H9 (cell line): ENCODE results near the gene LRRC42. TPM values are rescaled to one million over a fixed set of nuclear protein-coding genes. Genes with fewer than 3 reads are reported as not detected.

Experiments used
- DNase-seq: peaks from one replicate; pipeline ENCODE4 v3.0.0-alpha.2; 2017
- H2AFZ ChIP-seq: one replicate; pipeline ENCODE4 v1.6.1; 2013; ENCODE audit warnings: mild to moderate bottlenecking, low read length, control low read depth, moderate library complexity
- H2AK5ac ChIP-seq: 2 replicates; pipeline ENCODE4 v1.6.1; 2013; ENCODE audit warnings: low read length, control low read depth, mixed read lengths; ENCODE audit not compliant: insufficient read length
- H2BK120ac ChIP-seq: one replicate; pipeline ENCODE4 v1.6.1; 2013; ENCODE audit warnings: low read depth, mild to moderate bottlenecking, low read length, control low read depth, inconsistent platforms; ENCODE audit not compliant: poor library complexity, severe bottlenecking
- H2BK12ac ChIP-seq: 2 replicates; pipeline ENCODE4 v1.6.1; 2013; ENCODE audit warnings: low read length, control low read depth, mixed read lengths, low read depth; ENCODE audit not compliant: insufficient read length
- H2BK15ac ChIP-seq: 2 replicates; pipeline ENCODE4 v1.6.1; 2013; ENCODE audit warnings: low read depth, low read length, control low read depth
- H2BK20ac ChIP-seq: one replicate; pipeline ENCODE4 v1.6.1; 2013; ENCODE audit warnings: low read depth, mild to moderate bottlenecking, low read length, control low read depth, inconsistent platforms; ENCODE audit not compliant: poor library complexity, severe bottlenecking
- H2BK5ac ChIP-seq: 2 replicates; pipeline ENCODE4 v1.6.1; 2013; ENCODE audit warnings: low read length, control low read depth, mixed read lengths; ENCODE audit not compliant: insufficient read length
- H3K14ac ChIP-seq: 2 replicates; pipeline ENCODE4 v1.6.1; 2013; ENCODE audit warnings: low read length, control low read depth; ENCODE audit not compliant: insufficient read depth
- H3K18ac ChIP-seq: 2 replicates; pipeline ENCODE4 v1.6.1; 2013; ENCODE audit warnings: low read depth, mild to moderate bottlenecking, mixed read lengths, low read length, control low read depth; ENCODE audit not compliant: insufficient read length
- H3K23ac ChIP-seq: 2 replicates; pipeline ENCODE4 v1.6.1; 2013; ENCODE audit warnings: low read length, control low read depth, mixed read lengths, low read depth; ENCODE audit not compliant: insufficient read length
- H3K23me2 ChIP-seq: 2 replicates; pipeline ENCODE4 v1.6.1; 2013; ENCODE audit warnings: low read depth, mild to moderate bottlenecking, mixed read lengths, low read length, control low read depth; ENCODE audit not compliant: insufficient read length, poor library complexity, severe bottlenecking
- H3K27ac ChIP-seq: 2 replicates; pipeline ENCODE4 v1.5.1; 2013; ENCODE audit warnings: low read length, control low read depth, mixed read lengths, low read depth; ENCODE audit not compliant: insufficient read length
- H3K27me3 ChIP-seq: 2 replicates; pipeline ENCODE4 v1.6.1; 2013; ENCODE audit warnings: low read length, control low read depth, inconsistent platforms; ENCODE audit not compliant: insufficient read depth
- H3K4ac ChIP-seq: 2 replicates; pipeline ENCODE4 v1.6.1; 2013; ENCODE audit warnings: low read depth, mild to moderate bottlenecking, control low read depth, inconsistent platforms, low read length, moderate library complexity
- H3K4me1 ChIP-seq: 2 replicates; pipeline ENCODE4 v1.6.1; 2013; ENCODE audit warnings: low read length, control low read depth, inconsistent platforms; ENCODE audit not compliant: insufficient read depth
- H3K4me2 ChIP-seq: 2 replicates; pipeline ENCODE4 v1.6.1; 2013; ENCODE audit warnings: low read length, control low read depth, mixed read lengths; ENCODE audit not compliant: insufficient read length, insufficient read depth
- H3K56ac ChIP-seq: 2 replicates; pipeline ENCODE4 v1.6.1; 2013; ENCODE audit warnings: low read depth, mild to moderate bottlenecking, mixed read lengths, low read length, control low read depth; ENCODE audit not compliant: insufficient read length
- H3K79me1 ChIP-seq: 2 replicates; pipeline ENCODE4 v1.6.1; 2013; ENCODE audit warnings: low read depth, mild to moderate bottlenecking, moderate library complexity, low read length, control low read depth, inconsistent platforms; ENCODE audit not compliant: insufficient read depth, poor library complexity, severe bottlenecking
- H3K79me2 ChIP-seq: 2 replicates; pipeline ENCODE4 v1.6.1; 2013; ENCODE audit warnings: low read length, control low read depth, inconsistent platforms; ENCODE audit not compliant: insufficient read depth
- H3K9ac ChIP-seq: 2 replicates; pipeline ENCODE4 v1.6.1; 2013; ENCODE audit warnings: low read length, control low read depth, mixed read lengths; ENCODE audit not compliant: insufficient read length; ENCODE audit errors: extremely low read depth
- H3K9me3 ChIP-seq: one replicate; pipeline ENCODE4 v1.6.1; 2013; ENCODE audit warnings: low read depth, low read length, inconsistent platforms; ENCODE audit not compliant: control insufficient read depth
- H3T11ph ChIP-seq: one replicate; pipeline ENCODE4 v1.6.1; 2013; ENCODE audit warnings: mild to moderate bottlenecking, low read length, control low read depth, inconsistent platforms
- H4K20me1 ChIP-seq: one replicate; pipeline ENCODE4 v1.6.1; 2013; ENCODE audit not compliant: control insufficient read depth, insufficient read length, insufficient read depth
- H4K5ac ChIP-seq: 2 replicates; pipeline ENCODE4 v1.6.1; 2013; ENCODE audit warnings: low read depth, mild to moderate bottlenecking, mixed read lengths, low read length, control low read depth; ENCODE audit not compliant: insufficient read length
- H4K8ac ChIP-seq: replicated peaks from 2 replicates; pipeline ENCODE4 v1.6.1; 2013; ENCODE audit warnings: low read length, control low read depth, mixed read lengths, low read depth; ENCODE audit not compliant: insufficient read length
- H4K91ac ChIP-seq: 2 replicates; pipeline ENCODE4 v1.6.1; 2013; ENCODE audit warnings: low read depth, mild to moderate bottlenecking, moderate library complexity, mixed read lengths, low read length, control low read depth; ENCODE audit not compliant: insufficient read length
- H3K27ac Mint-ChIP-seq, 3 experiments: 2 replicates in 2 of 3; 3 replicates in 1 of 3; pipeline ENCODE4 v1.8.0; 2020 to 2021; ENCODE audit warnings: mixed read lengths in 3 of 3, mild to moderate bottlenecking in 1 of 3, moderate library complexity in 1 of 3
- H3K27me3 Mint-ChIP-seq: 2 replicates; pipeline ENCODE4 v1.8.0; 2021; ENCODE audit warnings: low read depth, mild to moderate bottlenecking, moderate library complexity, mixed read lengths
- H3K36me3 Mint-ChIP-seq, 3 experiments: 2 replicates in 2 of 3; 3 replicates in 1 of 3; pipeline ENCODE4 v1.8.0; 2020 to 2021; ENCODE audit warnings: low read depth in 3 of 3, mixed read lengths in 3 of 3; ENCODE audit not compliant: insufficient read depth in 1 of 3
- H3K4me1 Mint-ChIP-seq, 2 experiments: 2 replicates each; pipeline ENCODE4 v1.8.0; 2020; ENCODE audit warnings: mixed read lengths in 2 of 2
- H3K4me3 Mint-ChIP-seq, 2 experiments: 2 replicates in 1 of 2; 3 replicates in 1 of 2; pipeline ENCODE4 v1.8.0; 2020 to 2021; ENCODE audit warnings: mild to moderate bottlenecking in 2 of 2, mixed read lengths in 2 of 2, moderate library complexity in 1 of 2
- H3K9me3 Mint-ChIP-seq, 2 experiments: 2 replicates in 1 of 2; 3 replicates in 1 of 2; pipeline ENCODE4 v1.8.0; 2020; ENCODE audit warnings: mild to moderate bottlenecking in 2 of 2, mixed read lengths in 2 of 2, moderate library complexity in 1 of 2
- CTCF ChIP-seq: fragments of 200-600 bp; sonication (generic); conservative IDR thresholded peaks from 3 replicates; pipeline ENCODE4 v1.8.0; 2021; ENCODE audit warnings: antibody characterized with exemption, mild to moderate bottlenecking
- WGBS: extraction: QIAGEN DNeasy Blood & Tissue Kit; methylation state at CpG from one replicate; pipeline ENCODE4 v1.1.7; 2013; ENCODE audit warnings: missing lambda C conversion rate, low lambda C conversion rate, mixed read lengths; ENCODE audit not compliant: insufficient read length; ENCODE audit errors: extremely low coverage; 5-methylcytosine and 5-hydroxymethylcytosine counted together
- total RNA-seq: library from RNA; stranded (reverse); gene quantifications from 2 replicates; pipeline ENCODE4 v1.2.1, GENCODE V29; 2021

LRRC42 gene
- total RNA-seq, 1 experiment from 2014 or later: 36.3 TPM

GRCh38 chr1:53929246-53929960, 16.7 kb upstream of the LRRC42 start:
- TF ChIP-seq CTCF: no peak
- H3K79me1 ChIP-seq: no peaks in the 10 kb centered on the region
- H4K8ac ChIP-seq: no peak overlapping the region
- H3K9me3 ChIP-seq: no peaks in the 10 kb centered on the region
- no peak overlapping the region for H3K14ac ChIP-seq
- no CpG with 5 or more reads among the region's 2 CpGs for WGBS
- no peak overlapping the region for H2AK5ac ChIP-seq
- H3K4me3 Mint-ChIP-seq: no peak overlapping the region
- no peak overlapping the region for H3K18ac ChIP-seq
- H2BK12ac ChIP-seq: no peak overlapping the region
- no peak overlapping the region for H3K9ac ChIP-seq
- H3K4ac ChIP-seq: no peak overlapping the region
- H3K36me3 Mint-ChIP-seq: peaks cover 10 to 36% (median 34%) of the 10 kb centered on the region in 3 experiments
- no peak overlapping the region for H3T11ph ChIP-seq
- H3K27ac ChIP-seq: no peak overlapping the region
- no peak overlapping the region for H3K56ac ChIP-seq
- DNase-seq: no peak
- H4K20me1 ChIP-seq: no peaks in the 10 kb centered on the region
- H2BK15ac ChIP-seq: no peak overlapping the region
- H3K23ac ChIP-seq: no peak overlapping the region
- H3K4me1 Mint-ChIP-seq: no peaks in the 10 kb centered on the region
- no peak overlapping the region; a peak in 1 of 7 replicates for H3K27ac Mint-ChIP-seq
- no peaks in the 10 kb centered on the region for H3K79me2 ChIP-seq
- H3K9me3 Mint-ChIP-seq: peaks cover 8 to 16% of the 10 kb centered on the region in 2 experiments
- H4K5ac ChIP-seq: no peak overlapping the region
- no peaks in the 10 kb centered on the region for H3K23me2 ChIP-seq
- no peak overlapping the region for H3K4me2 ChIP-seq
- no peak overlapping the region for H2BK5ac ChIP-seq
- no peak overlapping the region for H2AFZ ChIP-seq
- H2BK20ac ChIP-seq: no peak overlapping the region
- no peaks in the 10 kb centered on the region for H3K4me1 ChIP-seq
- H4K91ac ChIP-seq: no peak overlapping the region
- H2BK120ac ChIP-seq: no peak overlapping the region
- no peaks in the 10 kb centered on the region for H3K27me3 Mint-ChIP-seq
- H3K27me3 ChIP-seq: no peaks in the 10 kb centered on the region
